Measurements from ENCODE around the gene FAM111A. TPM values are rescaled to one million over a fixed set of nuclear protein-coding genes. Genes with fewer than 3 reads are reported as not detected.

Gene FAM111A
- total RNA-seq, 1 experiment from 2014 or later, result 54.8 TPM

DNA sequence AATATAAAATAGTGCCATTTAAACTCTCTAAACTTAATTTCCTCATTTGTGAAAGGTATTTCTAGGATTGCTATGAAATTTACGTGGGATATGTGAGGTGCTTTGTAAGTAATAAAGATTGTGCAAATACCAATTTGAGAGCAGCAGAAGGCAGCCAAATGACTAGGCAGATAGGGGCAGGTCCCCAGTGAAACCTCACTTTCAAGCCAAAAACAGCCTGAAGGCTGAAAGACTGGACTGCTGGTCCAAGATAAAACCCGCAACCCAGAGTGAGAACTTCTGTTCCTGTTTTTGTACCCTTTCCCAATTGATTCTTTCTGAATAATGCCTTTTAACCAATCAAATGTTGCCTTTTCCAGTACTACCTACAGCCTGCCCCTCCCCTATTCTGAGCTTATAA lies 36.5 kb downstream of the FAM111A start:
- Histone ChIP-seq H3K4me1 (ENCODE audit: insufficient read depth, low read length, poor library complexity, severe bottlenecking) (peaks cover 4% of the 10 kb centered on the region), H3K36me3 (ENCODE audit: insufficient read depth, low read length, poor library complexity, severe bottlenecking) (no peaks in the 10 kb centered on the region), H3K27me3 (replicated peaks; ENCODE audit: insufficient read depth, low read depth, low read length, poor library complexity) (no peaks in the 10 kb centered on the region), H3K4me3 (ENCODE audit: low read depth, low read length, poor library complexity, severe bottlenecking) (no peak overlapping the region), H3K9me3 (ENCODE audit: low read depth, low read length, poor library complexity, severe bottlenecking) (no peaks in the 10 kb centered on the region), H3K27ac (ENCODE audit: low read depth, low read length, poor library complexity, severe bottlenecking) (no peak overlapping the region)
- no peak for DNase-seq (ENCODE audit: low spot score)
- BruUV-seq (replicated peaks), result no TSS peak
- intact Hi-C loops (cut with micrococcal nuclease; ENCODE audit: unreplicated experiment), result no loop called here
- TF ChIP-seq, protein P1, sequence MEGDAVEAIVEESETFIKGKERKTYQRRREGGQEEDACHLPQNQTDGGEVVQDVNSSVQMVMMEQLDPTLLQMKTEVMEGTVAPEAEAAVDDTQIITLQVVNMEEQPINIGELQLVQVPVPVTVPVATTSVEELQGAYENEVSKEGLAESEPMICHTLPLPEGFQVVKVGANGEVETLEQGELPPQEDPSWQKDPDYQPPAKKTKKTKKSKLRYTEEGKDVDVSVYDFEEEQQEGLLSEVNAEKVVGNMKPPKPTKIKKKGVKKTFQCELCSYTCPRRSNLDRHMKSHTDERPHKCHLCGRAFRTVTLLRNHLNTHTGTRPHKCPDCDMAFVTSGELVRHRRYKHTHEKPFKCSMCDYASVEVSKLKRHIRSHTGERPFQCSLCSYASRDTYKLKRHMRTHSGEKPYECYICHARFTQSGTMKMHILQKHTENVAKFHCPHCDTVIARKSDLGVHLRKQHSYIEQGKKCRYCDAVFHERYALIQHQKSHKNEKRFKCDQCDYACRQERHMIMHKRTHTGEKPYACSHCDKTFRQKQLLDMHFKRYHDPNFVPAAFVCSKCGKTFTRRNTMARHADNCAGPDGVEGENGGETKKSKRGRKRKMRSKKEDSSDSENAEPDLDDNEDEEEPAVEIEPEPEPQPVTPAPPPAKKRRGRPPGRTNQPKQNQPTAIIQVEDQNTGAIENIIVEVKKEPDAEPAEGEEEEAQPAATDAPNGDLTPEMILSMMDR (conservative IDR thresholded peaks at IDR 0.05; ENCODE audit: low read depth, low read length), result no peak
- TF ChIP-seq EZH2 (IDR thresholded peaks at IDR 0.05; ENCODE audit: borderline replicate concordance, low read depth, low read length, poor library complexity, severe bottlenecking), result no peak
- POLR2A ChIA-PET (ENCODE audit: low non-redundant PET), result no interaction called here
- CTCF ChIA-PET, result no interaction called here

DNA sequence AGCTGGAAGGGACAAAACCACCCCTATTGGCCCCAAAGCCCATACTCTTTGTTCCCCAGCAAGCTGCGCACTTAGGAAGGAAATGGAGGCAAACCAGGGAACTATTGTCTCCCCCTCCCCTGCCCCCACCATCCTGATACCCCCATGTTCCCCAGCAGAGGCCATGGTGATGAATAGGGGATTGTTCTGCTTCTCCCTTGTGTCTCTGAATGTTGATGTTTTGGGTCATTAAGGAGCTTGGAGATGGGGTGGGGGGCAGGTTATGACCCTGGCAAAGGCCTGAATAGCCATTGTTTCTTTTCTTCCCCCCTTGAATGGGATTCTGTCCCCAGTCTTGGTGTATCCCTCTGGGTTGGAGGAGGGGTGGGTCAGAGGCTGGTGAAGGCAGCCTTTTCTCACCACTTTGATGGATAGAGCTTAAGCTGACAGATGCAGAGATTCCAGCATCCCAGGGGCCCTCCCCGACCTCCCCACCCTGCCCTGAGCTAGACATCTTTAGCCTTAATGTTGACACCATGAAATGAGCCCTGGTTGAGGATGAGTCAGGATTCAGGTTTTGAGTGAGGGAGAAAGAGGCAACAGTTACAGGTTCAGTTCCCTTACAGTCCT lies 37.6 kb downstream of the FAM111A start:
- TF ChIP-seq EZH2 (IDR thresholded peaks at IDR 0.05; ENCODE audit: borderline replicate concordance, low read depth, low read length, poor library complexity, severe bottlenecking), result no peak
- TF ChIP-seq, protein P1 (conservative IDR thresholded peaks at IDR 0.05; ENCODE audit: low read depth, low read length), result no peak
- CTCF ChIA-PET, result no interaction called here
- no peak for DNase-seq (ENCODE audit: low spot score)

GRCh38 chr11:59180907-59181306 lies 38.3 kb downstream of the FAM111A start:
- TF ChIP-seq, protein P1 (conservative IDR thresholded peaks at IDR 0.05; ENCODE audit: low read depth, low read length), result no peak
- TF ChIP-seq EZH2 (IDR thresholded peaks at IDR 0.05; ENCODE audit: borderline replicate concordance, low read depth, low read length, poor library complexity, severe bottlenecking), result no peak
- no peaks in the 10 kb centered on the region for H3K36me3 ChIP-seq (ENCODE audit: insufficient read depth, low read length, poor library complexity, severe bottlenecking)
- no peaks in the 10 kb centered on the region for H3K27me3 ChIP-seq (replicated peaks; ENCODE audit: insufficient read depth, low read depth, low read length, poor library complexity)
- DNase-seq (ENCODE audit: low spot score), result no peak
- BruUV-seq (replicated peaks), result no TSS peak
- intact Hi-C loops (cut with micrococcal nuclease; ENCODE audit: unreplicated experiment), result no loop called here
- POLR2A ChIA-PET (ENCODE audit: low non-redundant PET), result no interaction called here
- H3K4me1 ChIP-seq (ENCODE audit: insufficient read depth, low read length, poor library complexity, severe bottlenecking), result no peaks in the 10 kb centered on the region
- no peak overlapping the region for H3K4me3 ChIP-seq (ENCODE audit: low read depth, low read length, poor library complexity, severe bottlenecking)
- no peak overlapping the region for H3K27ac ChIP-seq (ENCODE audit: low read depth, low read length, poor library complexity, severe bottlenecking)
- H3K9me3 ChIP-seq (ENCODE audit: low read depth, low read length, poor library complexity, severe bottlenecking), result no peaks in the 10 kb centered on the region
- CTCF ChIA-PET, result no interaction called here

More for the DNA sequence above, 37.6 kb downstream of the FAM111A start:
- POLR2A ChIA-PET (ENCODE audit: low non-redundant PET), result no interaction called here
- no peaks in the 10 kb centered on the region for H3K9me3 ChIP-seq (ENCODE audit: low read depth, low read length, poor library complexity, severe bottlenecking)
- intact Hi-C loops (cut with micrococcal nuclease; ENCODE audit: unreplicated experiment), result no loop called here
- H3K27me3 ChIP-seq (replicated peaks; ENCODE audit: insufficient read depth, low read depth, low read length, poor library complexity), result no peaks in the 10 kb centered on the region
- H3K27ac ChIP-seq (ENCODE audit: low read depth, low read length, poor library complexity, severe bottlenecking), result no peak overlapping the region
- no peaks in the 10 kb centered on the region for H3K4me1 ChIP-seq (ENCODE audit: insufficient read depth, low read length, poor library complexity, severe bottlenecking)
- no peaks in the 10 kb centered on the region for H3K36me3 ChIP-seq (ENCODE audit: insufficient read depth, low read length, poor library complexity, severe bottlenecking)
- no peak overlapping the region for H3K4me3 ChIP-seq (ENCODE audit: low read depth, low read length, poor library complexity, severe bottlenecking)
- no TSS peak for BruUV-seq (replicated peaks)

All from A673 (cell line).